ENCODE results near the gene MIGA2. TPM values are rescaled to one million over a fixed set of nuclear protein-coding genes. Genes with fewer than 3 reads are reported as not detected.

Gene MIGA2
- total RNA-seq, 1 experiment from 2014 or later: 23.0 TPM

GRCh38 chr9:129059796-129060785 lies 23.7 kb downstream of the MIGA2 start:
- no TSS peak for BruUV-seq (replicated peaks)
- Histone ChIP-seq H3K27ac (ENCODE audit: low read length) (no peak overlapping the region), H3K27me3 (ENCODE audit: control insufficient read depth, insufficient read depth, low read length) (no peaks in the 10 kb centered on the region), H3K36me3 (ENCODE audit: control insufficient read depth, insufficient read depth, low read length) (no peaks in the 10 kb centered on the region), H3K4me3 (ENCODE audit: low read depth in 2 of 2, low read length in 2 of 2) (no peak overlapping the region), H3K4me1 (ENCODE audit: control insufficient read depth, insufficient read depth, low read length) (no peaks in the 10 kb centered on the region), H3K9me3 (ENCODE audit: control insufficient read depth, insufficient read depth, low read depth, low read length) (no peaks in the 10 kb centered on the region)
- ChIA-PET POLR2A (no interaction called here), CTCF (no interaction called here)
- no peak for TF ChIP-seq REST (IDR thresholded peaks at IDR 0.05; ENCODE audit: insufficient read depth in 1 of 2, low read depth in 2 of 2, low read length in 1 of 2)
- TF ChIP-seq POLR2AphosphoS5 (IDR thresholded peaks at IDR 0.05; ENCODE audit: low read depth, low read length): no peak
- TF ChIP-seq TCF7L2 (IDR thresholded peaks at IDR 0.05; ENCODE audit: low read depth, low read length): no peak
- TF ChIP-seq SIN3A (IDR thresholded peaks at IDR 0.05; ENCODE audit: borderline replicate concordance, insufficient read depth, low read depth, low read length): no peak
- TF ChIP-seq, protein P1, sequence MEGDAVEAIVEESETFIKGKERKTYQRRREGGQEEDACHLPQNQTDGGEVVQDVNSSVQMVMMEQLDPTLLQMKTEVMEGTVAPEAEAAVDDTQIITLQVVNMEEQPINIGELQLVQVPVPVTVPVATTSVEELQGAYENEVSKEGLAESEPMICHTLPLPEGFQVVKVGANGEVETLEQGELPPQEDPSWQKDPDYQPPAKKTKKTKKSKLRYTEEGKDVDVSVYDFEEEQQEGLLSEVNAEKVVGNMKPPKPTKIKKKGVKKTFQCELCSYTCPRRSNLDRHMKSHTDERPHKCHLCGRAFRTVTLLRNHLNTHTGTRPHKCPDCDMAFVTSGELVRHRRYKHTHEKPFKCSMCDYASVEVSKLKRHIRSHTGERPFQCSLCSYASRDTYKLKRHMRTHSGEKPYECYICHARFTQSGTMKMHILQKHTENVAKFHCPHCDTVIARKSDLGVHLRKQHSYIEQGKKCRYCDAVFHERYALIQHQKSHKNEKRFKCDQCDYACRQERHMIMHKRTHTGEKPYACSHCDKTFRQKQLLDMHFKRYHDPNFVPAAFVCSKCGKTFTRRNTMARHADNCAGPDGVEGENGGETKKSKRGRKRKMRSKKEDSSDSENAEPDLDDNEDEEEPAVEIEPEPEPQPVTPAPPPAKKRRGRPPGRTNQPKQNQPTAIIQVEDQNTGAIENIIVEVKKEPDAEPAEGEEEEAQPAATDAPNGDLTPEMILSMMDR (IDR thresholded peaks at IDR 0.05): no peak
- ATAC-seq (no peak), DNase-seq (ENCODE audit: low read depth, low spot score) (no peak)
- intact Hi-C loops (cut with micrococcal nuclease; ENCODE audit: unreplicated experiment) (no loop called here), in situ Hi-C loops (cut with HindIII; ENCODE audit: low pct_unique_long_range_greater_than_20kb, low sequenced_read_pairs) (no loop called here)

DNA sequence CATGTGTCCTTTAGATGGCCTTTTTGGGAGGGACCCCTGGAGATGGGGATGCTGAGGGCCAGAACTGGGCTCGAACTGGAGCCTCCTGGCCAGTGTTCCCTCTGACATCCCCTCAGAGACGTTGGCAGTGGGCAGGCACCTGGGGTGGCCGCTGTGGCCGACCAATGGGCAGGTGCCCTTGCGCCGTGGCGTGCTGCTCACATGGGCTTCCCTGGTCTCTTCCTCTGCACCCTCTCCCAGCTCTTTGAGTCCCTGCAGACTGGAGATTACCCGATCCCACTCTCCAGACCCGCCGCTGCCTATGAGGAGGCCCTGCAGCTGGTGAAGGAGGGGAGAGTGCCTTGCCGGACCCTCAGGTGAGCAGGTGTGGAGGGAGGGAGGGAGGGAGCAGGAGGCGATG lies 24.6 kb downstream of the MIGA2 start:
- BruUV-seq (replicated peaks): no TSS peak
- ChIA-PET POLR2A (no interaction called here), CTCF (no interaction called here)
- TF ChIP-seq, protein P1 (IDR thresholded peaks at IDR 0.05): no peak
- TF ChIP-seq REST (IDR thresholded peaks at IDR 0.05; ENCODE audit: insufficient read depth in 1 of 2, low read depth in 2 of 2, low read length in 1 of 2): no peak
- no peak for TF ChIP-seq SIN3A (IDR thresholded peaks at IDR 0.05; ENCODE audit: borderline replicate concordance, insufficient read depth, low read depth, low read length)
- no peak for TF ChIP-seq POLR2AphosphoS5 (IDR thresholded peaks at IDR 0.05; ENCODE audit: low read depth, low read length)
- intact Hi-C loops (cut with micrococcal nuclease; ENCODE audit: unreplicated experiment): no loop called here
- H3K27me3 ChIP-seq (ENCODE audit: control insufficient read depth, insufficient read depth, low read length): no peaks in the 10 kb centered on the region
- H3K4me3 ChIP-seq (ENCODE audit: low read depth in 2 of 2, low read length in 2 of 2): no peak overlapping the region
- H3K27ac ChIP-seq (ENCODE audit: low read length): no peak overlapping the region
- H3K4me1 ChIP-seq (ENCODE audit: control insufficient read depth, insufficient read depth, low read length): no peaks in the 10 kb centered on the region
- ATAC-seq (no peak), DNase-seq (ENCODE audit: low read depth, low spot score) (no peak)
- in situ Hi-C loops (cut with HindIII; ENCODE audit: low pct_unique_long_range_greater_than_20kb, low sequenced_read_pairs): no loop called here
- H3K9me3 ChIP-seq (ENCODE audit: control insufficient read depth, insufficient read depth, low read depth, low read length): no peaks in the 10 kb centered on the region
- no peaks in the 10 kb centered on the region for H3K36me3 ChIP-seq (ENCODE audit: control insufficient read depth, insufficient read depth, low read length)

Data from Panc1 (cell line).